B cell (primary cell): ENCODE results near the gene TNFRSF25.

ENCODE experiments used
- CTCF ChIP-seq: fragments of 200-600 bp; IDR thresholded peaks from one replicate; pipeline ENCODE4 v1.8.0; 2022; ENCODE audit warnings: antibody characterized with exemption, mild to moderate bottlenecking
- EZH2 ChIP-seq: IDR thresholded peaks from 2 replicates; pipeline ENCODE4 v1.6.1; 2012; ENCODE audit warnings: borderline replicate concordance, low read depth, mild to moderate bottlenecking, moderate library complexity, low read length; ENCODE audit not compliant: insufficient read depth, poor library complexity, severe bottlenecking

GRCh38 chr1:6445062-6445763 lies 20.8 kb downstream of the TNFRSF25 start:
- TF ChIP-seq CTCF (peak; percentile 25), EZH2 (no peak)
